ENCODE measurements around the gene SLC2A4.
"Not testable (repeated sequence)": the region's sequence is repeated elsewhere in the genome, so short reads cannot be mapped to it uniquely, and the experiment has no call there.

Gene SLC2A4

GRCh38 chr17:7327056-7327455 lies 45.5 kb downstream of the SLC2A4 start:
- DNase-seq = no peak

- DNase-seq = no peak
Measured at GRCh38 chr17:7327501-7327900, 46.0 kb downstream of the SLC2A4 start.

DNA sequence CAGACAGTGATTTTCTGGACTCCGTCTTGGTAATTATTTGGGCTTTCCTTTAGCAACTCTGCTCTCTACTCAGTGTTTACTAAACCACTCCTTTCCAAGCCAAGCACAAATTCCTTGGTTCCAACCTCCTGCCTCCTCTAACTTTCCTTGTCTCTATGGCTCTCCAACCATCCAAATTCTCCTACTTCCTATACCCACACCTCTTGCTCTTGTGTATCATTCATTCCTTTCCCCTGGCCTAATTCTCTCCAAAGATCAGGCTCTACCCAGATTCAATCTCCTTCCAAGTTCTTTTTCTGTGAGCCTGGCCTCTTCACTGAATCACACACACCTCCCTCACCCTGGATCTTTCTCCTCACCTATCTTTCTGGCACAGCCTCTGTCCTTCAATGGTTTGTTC lies 46.5 kb downstream of the SLC2A4 start:
- no peak for DNase-seq

GRCh38 chr17:7328840-7329373 lies 47.4 kb downstream of the SLC2A4 start, which contains the start of gene NEURL4:
Gene NEURL4, minus strand, starts transcription at chr17:7329335. Its CDS starts 23 bp downstream, at chr17:7329312.
- DNase-seq = peak; percentile 39

GRCh38 chr17:7329374-7329996 lies 48.0 kb downstream of the SLC2A4 start:
- peak; percentile 98 for DNase-seq

GRCh38 chr17:7329997-7330637 lies 48.6 kb downstream of the SLC2A4 start:
- peak; percentile 85 for DNase-seq

DNA sequence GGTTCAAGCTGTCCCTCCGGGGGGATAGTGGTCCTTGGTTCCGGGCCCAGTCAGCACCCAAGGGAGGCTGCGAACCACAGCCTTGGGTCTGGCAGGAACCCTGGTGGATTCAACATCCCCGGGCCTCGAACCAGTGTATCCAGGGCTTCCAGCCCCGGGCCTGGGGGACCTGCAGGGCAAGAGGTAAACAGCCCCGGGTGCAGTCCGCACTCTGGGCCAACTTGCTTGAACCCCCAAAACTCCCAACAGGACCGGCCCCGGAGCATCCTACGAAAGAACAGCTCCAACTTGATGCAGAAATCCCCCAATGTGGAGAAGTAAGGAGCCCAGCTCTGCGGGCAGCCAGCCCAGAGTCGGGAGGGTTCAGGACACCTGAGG lies 49.1 kb downstream of the SLC2A4 start:
- DNase-seq = no peak

GRCh38 chr17:7332111-7332510 lies 50.6 kb downstream of the SLC2A4 start:
- DNase-seq = no peak

- DNase-seq = peak; percentile 67
Measured at GRCh38 chr17:7332600-7333069, 51.1 kb downstream of the SLC2A4 start.

DNA sequence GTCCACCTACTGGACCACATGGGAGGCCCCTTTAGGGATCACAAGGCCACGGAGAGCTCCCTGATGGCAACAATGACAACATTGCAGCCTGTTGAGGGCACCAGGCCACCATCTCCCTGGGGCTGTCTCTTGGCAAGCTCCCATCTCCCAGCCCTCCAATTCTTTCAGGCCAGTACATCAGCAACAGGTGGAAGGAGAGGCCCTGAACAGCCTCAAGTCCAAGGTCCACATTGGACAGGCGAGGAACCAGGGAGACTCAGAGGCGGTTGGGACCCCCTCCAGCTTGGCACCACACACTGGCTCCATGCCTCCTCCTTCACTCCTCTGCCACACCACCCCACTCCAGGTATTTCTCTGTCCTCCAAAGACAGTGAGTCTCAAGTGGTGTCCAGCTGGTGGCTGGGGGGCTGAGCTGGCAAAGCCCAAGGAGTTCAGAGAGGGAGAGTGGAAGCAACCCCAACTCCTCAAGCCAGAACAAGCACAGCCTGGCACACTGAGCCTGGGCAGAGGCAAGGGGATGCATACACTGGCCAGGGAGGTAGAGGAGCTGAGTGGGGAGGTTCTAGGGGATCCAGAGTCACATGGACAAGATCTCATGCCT lies 53.5 kb downstream of the SLC2A4 start:
- DNase-seq = no peak

DNA sequence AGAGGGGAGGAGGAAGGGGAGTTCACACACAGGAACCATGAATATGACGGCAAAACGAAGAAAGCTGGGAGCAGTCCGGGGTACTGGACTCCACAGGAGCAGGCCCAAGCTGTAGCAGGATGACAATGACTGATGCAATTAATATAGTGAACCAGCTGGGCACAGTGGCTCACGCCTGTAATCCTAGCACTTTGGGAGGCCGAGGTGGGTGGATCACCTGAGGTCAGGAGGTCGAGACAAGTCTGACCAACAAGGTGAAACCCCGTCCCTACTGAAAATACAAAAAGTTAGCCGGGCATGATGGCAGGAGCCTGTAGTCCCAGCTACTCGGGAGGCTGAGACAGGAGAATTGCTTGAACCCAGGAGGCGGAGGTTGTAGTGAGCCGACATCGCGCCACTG lies 54.2 kb downstream of the SLC2A4 start:
- DNase-seq = not testable (repeated sequence)

DNA sequence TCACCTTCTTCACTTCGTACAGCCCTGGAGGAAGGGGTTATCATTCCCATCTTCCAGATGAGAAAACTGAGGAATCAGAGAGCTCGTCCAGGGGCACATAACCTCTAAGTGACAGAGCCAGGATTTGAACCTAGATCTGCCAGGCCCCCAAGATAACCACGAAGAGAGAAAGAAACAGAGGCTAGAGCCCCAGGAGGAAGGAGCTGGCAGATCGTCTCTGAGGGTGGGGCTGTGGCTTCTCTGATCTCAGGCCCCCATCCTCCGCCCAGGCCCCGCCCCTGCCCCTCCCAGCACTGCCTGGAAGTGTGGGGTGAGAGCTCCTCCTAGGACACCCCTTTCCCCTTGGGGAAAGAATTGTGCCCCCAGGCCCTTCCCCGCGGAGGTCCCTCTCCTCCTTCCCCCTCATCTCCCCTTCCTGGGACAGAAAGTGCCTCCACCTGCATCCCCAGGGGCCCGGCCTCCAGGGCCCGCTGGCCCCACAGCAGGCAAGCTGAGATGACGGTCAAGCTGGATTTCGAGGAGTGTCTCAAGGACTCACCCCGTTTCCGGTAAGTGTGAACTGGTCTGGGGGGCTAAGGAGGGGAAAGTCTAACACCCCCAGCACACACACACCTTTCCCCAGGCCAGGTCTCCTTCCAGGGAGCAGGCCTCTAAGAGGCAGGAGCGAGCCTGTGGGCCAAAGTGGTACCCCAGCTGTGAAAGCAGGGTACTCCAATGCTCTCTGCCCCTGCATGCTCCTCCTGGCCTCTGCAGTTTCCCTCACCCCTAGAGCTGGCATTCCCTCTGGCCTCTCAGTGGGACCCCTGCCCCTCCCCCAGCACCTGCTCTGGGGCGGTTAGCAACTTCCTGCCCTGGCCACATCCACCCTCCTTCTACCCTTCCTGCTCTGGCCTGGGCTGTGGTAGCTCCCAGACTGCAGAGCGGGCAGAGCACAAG lies 55.0 kb downstream of the SLC2A4 start, which contains the start of gene ACAP1:
Gene ACAP1 (plus strand): TSS at position 290 of the 936 bp plus-strand sequence. CDS start 206 bp downstream, at position 496.
- peak; percentile 89 for DNase-seq

GRCh38 chr17:7337600-7337999 lies 56.1 kb downstream of the SLC2A4 start:
- DNase-seq = not testable (repeated sequence)

Data from CD4-positive, alpha-beta T cell treated with Interleukin-10 for 1 hour (primary cell).